Activated CD4-positive, alpha-beta T cell treated with anti-CD3 and anti-CD28 coated beads for 24 hours (primary cell): ENCODE data around the gene CYBA.

Experiments
- DNase-seq, 2 donors: peaks; one replicate each; pipeline ENCODE4 v3.0.0-alpha.2; 2020; ENCODE audit warnings: low read depth in 2 of 2

Gene CYBA

DNA sequence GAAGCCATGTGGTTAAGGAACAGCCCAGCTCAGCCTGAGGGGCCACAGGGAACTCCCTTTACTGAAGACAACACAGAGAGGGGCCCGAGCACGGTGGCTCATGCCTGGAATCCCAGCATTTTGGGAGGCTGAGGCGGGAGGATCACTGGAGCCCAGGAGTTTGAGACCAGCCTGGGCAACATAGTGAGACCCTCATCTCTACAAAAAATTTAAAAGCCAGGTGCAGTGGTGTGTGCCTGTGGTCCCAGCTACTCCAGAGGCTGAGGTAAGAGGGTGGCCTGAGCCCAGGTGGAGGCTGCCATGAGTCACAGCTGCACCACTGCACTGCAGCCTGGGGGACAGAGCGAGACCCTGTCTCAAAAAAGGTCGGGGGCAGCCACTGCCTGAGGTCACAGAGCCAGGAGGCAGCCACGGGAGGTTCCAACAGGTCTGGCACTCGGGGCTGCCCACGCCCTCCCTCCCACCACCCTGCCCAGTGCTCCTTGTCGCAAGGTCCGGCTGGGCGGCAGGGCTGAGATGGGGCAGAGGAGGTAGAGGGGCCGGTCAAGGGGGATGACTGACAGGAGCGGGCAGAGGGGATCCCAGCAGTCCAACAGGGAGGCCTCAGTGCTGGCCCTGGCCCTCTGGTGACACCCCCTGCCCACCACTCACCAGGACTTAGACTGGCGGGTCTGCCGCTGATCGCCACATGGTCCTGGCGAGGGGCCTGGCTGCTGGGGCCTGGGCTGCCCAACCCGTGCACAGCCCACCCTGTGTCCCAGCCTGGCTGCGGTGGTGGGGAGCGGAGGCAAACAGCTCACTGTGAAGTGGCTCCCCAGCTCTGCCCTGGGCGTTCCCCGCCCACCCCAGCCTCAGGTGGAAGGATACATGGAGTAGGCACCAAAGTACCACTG, 3.4 kb downstream of the CYBA start:
- no peak for DNase-seq

DNA sequence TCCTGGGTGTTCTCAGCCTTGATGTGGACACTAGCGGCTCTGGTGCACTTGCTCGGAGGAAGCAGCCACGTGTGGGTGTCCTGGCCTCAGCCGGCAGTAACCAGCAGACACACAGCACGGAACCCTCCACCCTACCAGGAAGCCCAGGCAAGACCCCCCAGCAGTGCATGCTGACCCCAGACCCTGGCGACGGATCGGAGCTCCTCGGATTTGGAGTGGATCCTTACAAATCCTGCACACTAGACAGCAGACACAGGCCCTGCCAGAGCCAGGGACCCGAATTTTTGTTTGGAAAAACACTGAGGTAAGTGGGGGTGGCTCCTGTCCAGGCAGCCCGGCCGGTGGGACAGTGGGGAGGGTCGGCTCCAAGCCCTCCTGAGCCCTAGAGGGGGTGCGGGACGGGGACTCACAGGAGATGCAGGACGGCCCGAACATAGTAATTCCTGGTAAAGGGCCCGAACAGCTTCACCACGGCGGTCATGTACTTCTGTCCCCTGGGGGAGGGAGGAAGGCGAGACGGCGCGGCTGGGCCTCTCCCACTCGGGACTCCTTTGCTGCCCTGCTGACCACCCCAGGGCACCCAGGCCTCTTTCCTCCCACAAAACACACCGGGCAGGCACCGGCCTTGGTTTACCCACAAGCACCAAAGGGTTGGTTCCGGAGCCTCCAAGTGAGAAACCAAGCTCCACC, 4.4 kb downstream of the CYBA start:
- no peak for DNase-seq

- no peak for DNase-seq
These were observed 4.9 kb downstream of the CYBA start for GRCh38 chr16:88645941-88646340.

DNA sequence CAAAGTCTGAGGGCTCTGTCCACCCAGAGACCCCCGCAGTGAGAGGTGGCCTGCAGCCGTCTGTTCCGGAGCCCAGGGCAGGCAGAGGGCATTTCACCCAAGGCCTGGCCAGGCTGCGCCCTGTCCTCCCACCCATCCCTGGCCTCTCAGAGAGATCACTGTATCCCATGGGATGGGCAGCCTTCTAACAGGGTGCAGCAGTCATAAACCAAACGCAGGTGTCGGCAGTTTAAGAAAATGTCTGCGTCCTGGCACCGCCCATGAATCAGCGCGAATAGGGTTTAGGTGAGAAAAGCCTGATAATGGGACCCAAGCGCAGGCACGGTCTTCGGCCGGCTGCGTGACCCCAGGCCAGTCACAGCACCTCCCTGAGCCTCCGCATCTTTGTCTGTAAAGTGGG, 5.4 kb downstream of the CYBA start:
- no peak for DNase-seq

- DNase-seq = no peak
These were observed 7.3 kb downstream of the CYBA start for GRCh38 chr16:88643644-88643932.

DNA sequence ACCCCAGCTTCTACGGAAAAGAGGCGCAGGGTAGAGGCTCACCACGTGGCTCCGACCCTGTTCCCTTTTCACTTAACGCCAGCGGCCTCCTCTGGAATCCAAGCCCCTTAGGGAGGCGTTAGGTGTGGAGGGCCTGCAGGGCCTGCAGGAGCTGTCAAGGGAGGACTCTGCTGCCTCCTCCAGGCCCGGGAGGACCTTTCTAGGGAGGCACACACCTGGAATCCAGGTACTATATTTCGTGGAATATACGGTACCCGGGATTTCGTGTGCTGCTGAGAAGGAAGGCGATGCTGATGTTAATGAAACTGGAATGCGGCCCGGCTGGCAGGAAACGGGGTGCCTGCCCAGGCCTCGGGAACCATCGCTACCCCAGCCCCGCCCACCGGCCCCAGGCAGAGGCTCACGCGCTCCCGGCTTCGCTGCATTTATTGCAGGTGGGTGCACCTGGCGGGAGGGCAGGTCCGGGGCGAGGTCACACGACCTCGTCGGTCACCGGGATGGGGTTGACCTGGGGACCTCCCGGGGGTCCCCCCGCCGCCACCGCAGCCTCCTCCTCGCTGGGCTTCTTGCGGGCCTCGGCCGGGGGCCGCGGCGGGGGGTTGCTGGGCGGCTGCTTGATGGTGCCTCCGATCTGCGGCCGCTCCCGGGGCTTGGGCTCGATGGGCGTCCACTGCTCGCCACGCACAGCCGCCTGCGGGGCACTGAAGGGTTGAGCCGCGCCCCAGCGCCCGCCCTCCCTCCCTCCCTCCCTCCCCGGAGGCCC, 7.8 kb downstream of the CYBA start:
- no peak for DNase-seq

GRCh38 chr16:88640498-88641247, 10.2 kb downstream of the CYBA start:
- no peak for DNase-seq

GRCh38 chr16:88640039-88640495, 10.8 kb downstream of the CYBA start:
- DNase-seq = no peak

DNA sequence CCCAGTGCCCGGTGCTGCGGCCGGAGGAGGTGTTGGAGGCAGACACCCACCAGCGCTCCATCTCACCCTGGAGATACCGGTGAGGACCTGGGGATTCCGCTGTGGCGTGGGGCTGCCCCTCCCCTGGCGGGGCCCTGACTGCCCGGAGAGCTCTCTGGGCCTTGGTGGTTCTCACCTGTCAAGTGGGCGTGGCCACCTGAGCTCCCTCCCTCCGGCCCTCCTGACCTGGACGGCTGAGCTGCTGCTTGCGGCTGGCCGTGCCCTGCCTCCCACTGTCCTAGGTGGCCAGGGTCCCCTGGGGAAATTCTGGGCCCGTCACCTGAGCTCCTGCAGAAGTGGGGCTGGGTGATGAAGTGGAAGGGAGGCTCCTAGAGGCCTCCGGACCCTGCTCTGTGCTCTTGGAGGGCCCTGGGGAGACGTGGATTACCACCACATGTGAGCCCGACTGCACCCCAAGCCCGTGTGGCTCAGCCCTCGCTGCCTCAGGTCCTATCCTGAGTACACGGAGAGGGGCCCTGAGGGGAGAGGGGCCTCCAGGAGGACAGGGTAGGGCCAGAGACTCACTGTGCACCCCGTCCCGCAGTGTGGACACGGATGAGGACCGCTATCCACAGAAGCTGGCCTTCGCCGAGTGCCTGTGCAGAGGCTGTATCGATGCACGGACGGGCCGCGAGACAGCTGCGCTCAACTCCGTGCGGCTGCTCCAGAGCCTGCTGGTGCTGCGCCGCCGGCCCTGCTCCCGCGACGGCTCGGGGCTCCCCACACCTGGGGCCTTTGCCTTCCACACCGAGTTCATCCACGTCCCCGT, 11.4 kb downstream of the CYBA start:
- no peak for DNase-seq

- no peak for DNase-seq
These were observed 12.3 kb downstream of the CYBA start, which contains the start of gene IL17C for GRCh38 chr16:88638323-88639230. Gene IL17C (plus strand): TSS chr16:88638572. CDS start chr16:88638642, 70 bp downstream.

GRCh38 chr16:88636488-88637265, 14.2 kb downstream of the CYBA start:
- DNase-seq = no peak

DNA sequence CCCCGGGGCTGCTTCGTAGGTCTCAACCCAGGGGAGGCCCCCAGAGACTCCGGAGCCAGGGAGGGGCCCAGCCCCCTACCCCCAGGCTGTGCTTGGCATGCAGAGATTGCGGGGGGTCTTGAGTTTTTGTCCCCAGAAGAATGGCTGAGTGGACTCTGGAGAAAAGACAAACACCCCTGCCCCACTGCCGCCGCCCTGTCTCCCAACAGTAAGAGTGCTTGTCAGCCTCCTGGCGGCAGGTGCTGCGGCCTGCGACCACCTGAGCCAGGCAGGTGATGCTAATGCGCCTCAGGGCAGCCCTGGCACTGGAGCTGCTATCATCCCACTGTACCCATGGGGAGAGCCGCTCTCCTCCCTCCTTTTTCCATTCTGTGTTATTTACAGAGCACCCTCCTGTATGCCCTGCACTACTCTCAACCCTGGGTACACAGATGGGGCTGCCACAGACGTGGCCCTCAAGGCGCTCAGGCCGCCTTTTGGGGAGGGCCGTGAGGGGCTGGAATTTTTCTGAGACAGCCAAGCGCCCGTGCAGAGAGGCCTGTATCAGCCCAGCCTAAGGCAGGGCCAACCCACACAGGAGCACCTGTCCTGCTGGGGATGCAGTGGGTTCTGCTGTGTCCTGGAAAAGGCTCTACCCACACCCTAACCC, 15.1 kb downstream of the CYBA start:
- DNase-seq = no peak

DNA sequence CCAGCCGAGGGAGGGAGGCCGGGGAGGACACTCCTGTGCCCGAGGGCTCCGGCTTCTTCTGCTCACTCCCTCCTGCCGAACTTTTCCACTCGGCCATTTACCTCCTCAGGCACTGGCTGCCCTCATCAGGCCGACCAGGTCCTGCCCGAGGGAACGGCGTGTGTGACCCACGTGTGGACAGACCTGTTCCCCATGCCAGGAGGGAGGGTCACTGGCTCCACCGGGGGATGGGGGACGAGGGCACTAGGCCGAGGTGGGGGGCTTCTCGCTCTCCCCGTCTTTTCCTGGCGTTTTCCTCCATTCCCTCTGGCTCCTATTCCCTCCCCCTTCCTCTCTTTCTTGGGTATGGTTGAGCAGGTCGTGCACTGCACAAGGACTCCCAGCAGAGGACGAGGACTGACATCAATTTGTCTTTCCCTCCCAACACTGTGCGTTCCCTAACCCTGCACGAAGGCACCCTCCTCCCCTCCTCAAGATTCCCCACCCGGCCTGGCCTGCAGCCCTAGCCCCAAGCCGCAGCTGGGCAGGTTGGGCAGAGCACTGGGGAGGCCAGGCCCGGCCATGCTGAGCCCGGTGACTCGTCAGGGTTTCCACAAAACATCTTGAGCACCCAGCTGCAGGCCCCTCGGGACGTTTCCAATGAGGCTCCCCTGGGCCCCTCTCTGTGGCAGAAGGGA, 15.7 kb downstream of the CYBA start:
- no peak for DNase-seq

GRCh38 chr16:88634141-88634993, 16.5 kb downstream of the CYBA start:
- no peak for DNase-seq

DNA sequence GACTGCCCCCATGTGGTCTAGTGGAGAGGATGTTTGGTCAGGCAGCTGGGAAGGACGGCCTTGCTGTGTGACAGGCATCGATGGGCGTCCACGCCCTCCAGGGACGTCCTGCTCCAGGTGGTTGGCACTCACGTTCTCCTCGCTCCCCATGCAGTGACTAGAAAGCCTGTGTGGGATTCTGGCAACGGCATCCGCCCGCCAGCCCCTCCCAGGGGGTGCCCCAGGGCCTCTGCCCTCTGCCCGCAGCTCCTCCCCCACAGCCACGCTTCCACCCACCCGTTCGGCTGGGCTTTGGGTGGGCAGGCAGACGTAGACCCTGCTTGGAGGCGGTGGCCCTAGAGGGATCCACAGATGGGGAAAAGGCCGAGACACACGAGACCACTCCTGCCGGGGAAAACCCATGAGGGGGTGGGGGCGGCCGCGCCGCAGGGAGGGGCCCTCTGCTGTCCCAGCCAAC, 17.1 kb downstream of the CYBA start:
- peak in 1 of 2 donors; percentile 26 for DNase-seq

DNA sequence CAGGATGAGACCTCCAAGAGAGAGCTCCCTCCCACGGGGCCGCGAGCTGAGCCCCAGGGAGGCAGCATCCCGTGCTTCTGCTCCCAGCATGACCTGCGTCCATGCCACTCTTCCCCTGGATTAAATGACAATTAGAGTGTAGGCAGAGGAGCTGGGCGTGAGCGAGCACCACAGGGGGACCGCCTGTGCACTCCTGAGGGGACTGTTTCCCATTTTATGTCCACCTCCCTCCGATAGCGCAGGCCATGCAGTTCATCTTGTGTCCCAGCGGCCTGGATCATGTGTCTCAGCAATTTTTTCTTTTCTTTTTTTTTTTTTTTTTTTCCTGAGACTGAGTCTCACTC, 18.3 kb downstream of the CYBA start:
- DNase-seq = no peak
